ENCODE data around the gene REN. TPM values are rescaled to one million over a fixed set of nuclear protein-coding genes. Genes with fewer than 3 reads are reported as not detected.

The REN gene
- total and polyA plus RNA-seq, 2 donors (not counting 3 experiments of a cell fraction or from before 2014, with no cell fraction given), result 0.11 TPM; not detected in 1

DNA sequence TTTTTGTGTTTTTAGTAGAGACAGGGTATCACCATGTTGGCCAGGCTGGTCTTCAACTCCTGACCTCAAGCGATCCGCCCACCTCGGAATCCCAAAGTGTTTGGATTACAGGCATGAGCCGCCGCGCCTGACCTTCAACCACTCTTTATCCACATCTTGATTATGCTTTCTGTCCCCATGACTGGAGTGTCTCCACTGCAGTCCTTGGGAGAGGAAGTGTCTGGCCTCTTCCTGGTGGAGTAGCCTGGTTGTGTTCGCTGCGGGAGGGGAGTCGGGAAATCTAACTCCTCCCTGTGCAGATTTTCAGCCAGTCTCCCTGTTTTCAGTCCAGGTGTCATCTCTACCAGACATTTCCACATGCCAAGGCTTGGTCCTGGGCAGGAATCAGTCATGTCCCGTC lies 20.5 kb upstream of the REN start:
- no peaks in the 10 kb centered on the region for H3K79me2 ChIP-seq (ENCODE audit: control insufficient read depth, insufficient read depth, low read length)
- no peaks in the 10 kb centered on the region for H3K9me1 ChIP-seq (replicated peaks; ENCODE audit: control insufficient read depth, extremely low read depth, insufficient read depth, low read length)
- ChIA-PET CTCF (interaction anchor here (7.2 kb wide), 1 partner anchor 20 kb away, joined by 85 read pairs; no protein-coding TSS in a partner anchor), POLR2A (no interaction called here)
- no peak overlapping the region for H2AFZ ChIP-seq (ENCODE audit: low read depth, low read length)
- dilution Hi-C loops (cut with MboI; ENCODE audit: extremely low pct_ligation_motif_present, low sequenced_read_pairs), result no loop called here
- H3K9me3 ChIP-seq (replicated peaks; ENCODE audit: control insufficient read depth, insufficient read depth, low read length), result no peaks in the 10 kb centered on the region
- FAIRE-seq (no peak), DNase-seq (ENCODE audit: low read depth, low spot score) (no peak)
- no peaks in the 10 kb centered on the region for H4K20me1 ChIP-seq (replicated peaks; ENCODE audit: control insufficient read depth, extremely low read depth, insufficient read depth, low read length)
- H3K9ac ChIP-seq (replicated peaks; ENCODE audit: extremely low read depth, insufficient read depth, low read length), result no peak overlapping the region
- H3K27me3 ChIP-seq (ENCODE audit: control insufficient read depth in 2 of 2, insufficient read depth in 2 of 2, low read length in 2 of 2), result no peaks in the 10 kb centered on the region
- no peaks in the 10 kb centered on the region for H3K36me3 ChIP-seq (ENCODE audit: control insufficient read depth in 2 of 2, extremely low read depth in 1 of 2, insufficient read depth in 2 of 2, low read length in 2 of 2)
- no peak overlapping the region for H3K4me2 ChIP-seq (ENCODE audit: insufficient read depth, low read length)
- peaks cover 28% of the 10 kb centered on the region for H3K4me1 ChIP-seq (ENCODE audit: control insufficient read depth, extremely low read depth, insufficient read depth, low read length)
- TF ChIP-seq, protein P1, sequence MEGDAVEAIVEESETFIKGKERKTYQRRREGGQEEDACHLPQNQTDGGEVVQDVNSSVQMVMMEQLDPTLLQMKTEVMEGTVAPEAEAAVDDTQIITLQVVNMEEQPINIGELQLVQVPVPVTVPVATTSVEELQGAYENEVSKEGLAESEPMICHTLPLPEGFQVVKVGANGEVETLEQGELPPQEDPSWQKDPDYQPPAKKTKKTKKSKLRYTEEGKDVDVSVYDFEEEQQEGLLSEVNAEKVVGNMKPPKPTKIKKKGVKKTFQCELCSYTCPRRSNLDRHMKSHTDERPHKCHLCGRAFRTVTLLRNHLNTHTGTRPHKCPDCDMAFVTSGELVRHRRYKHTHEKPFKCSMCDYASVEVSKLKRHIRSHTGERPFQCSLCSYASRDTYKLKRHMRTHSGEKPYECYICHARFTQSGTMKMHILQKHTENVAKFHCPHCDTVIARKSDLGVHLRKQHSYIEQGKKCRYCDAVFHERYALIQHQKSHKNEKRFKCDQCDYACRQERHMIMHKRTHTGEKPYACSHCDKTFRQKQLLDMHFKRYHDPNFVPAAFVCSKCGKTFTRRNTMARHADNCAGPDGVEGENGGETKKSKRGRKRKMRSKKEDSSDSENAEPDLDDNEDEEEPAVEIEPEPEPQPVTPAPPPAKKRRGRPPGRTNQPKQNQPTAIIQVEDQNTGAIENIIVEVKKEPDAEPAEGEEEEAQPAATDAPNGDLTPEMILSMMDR (IDR thresholded peaks at IDR 0.05; ENCODE audit: extremely low read depth in 1 of 2, insufficient read depth in 1 of 2, low read depth in 1 of 2, low read length in 2 of 2), result no peak
- TF ChIP-seq POLR2AphosphoS5 (IDR thresholded peaks at IDR 0.05; ENCODE audit: insufficient read depth, low read depth, low read length) (no peak), POLR2A (IDR thresholded peaks at IDR 0.05; ENCODE audit: low read depth, low read length) (no peak), FOS (IDR thresholded peaks at IDR 0.05; ENCODE audit: borderline replicate concordance, insufficient read depth, low read length) (no peak), GATA2 (IDR thresholded peaks at IDR 0.05; ENCODE audit: insufficient read depth, insufficient read length, low read depth, low read length) (no peak), JUN (IDR thresholded peaks at IDR 0.05; ENCODE audit: borderline replicate concordance, insufficient read depth, insufficient read length, low read depth) (no peak), EZH2 (IDR thresholded peaks at IDR 0.05; ENCODE audit: borderline replicate concordance, low read depth, low read length, severe bottlenecking) (no peak), MAX (IDR thresholded peaks at IDR 0.05; ENCODE audit: insufficient read depth, insufficient read length) (no peak), MYC (IDR thresholded peaks at IDR 0.05; ENCODE audit: low read depth, low read length) (no peak)
- H3K27ac ChIP-seq (ENCODE audit: insufficient read depth, low read depth, low read length), result no peak overlapping the region
- intact Hi-C loops (cut with micrococcal nuclease), result no loop called here
- no TSS peak for BruUV-seq (replicated peaks)
- H3K4me3 ChIP-seq (replicated peaks in 1 of 3; ENCODE audit: insufficient read depth in 1 of 3, low read depth in 1 of 3, low read length in 3 of 3), result no peak overlapping the region

Measured in endothelial cell of umbilical vein (primary cell).